Ascending aorta (tissue), 2 donors: ENCODE measurements around the gene P4HTM. TPM values are rescaled to one million over a fixed set of nuclear protein-coding genes. Genes with fewer than 3 reads are reported as not detected.
"Not testable (repeated sequence)": the region's sequence is repeated elsewhere in the genome, so short reads cannot be mapped to it uniquely, and the experiment has no call there.

Experiments used
- DNase-seq, 2 donors: peaks; one replicate each; pipeline ENCODE4 v3.0.0-alpha.2; 2019; ENCODE audit warnings: low spot score in 2 of 2
- H3K27ac ChIP-seq, 2 donors: fragments of 200-600 bp; sonication (generic); one replicate each; pipeline ENCODE4 v1.5.1; 2016 to 2017; ENCODE audit warnings: mild to moderate bottlenecking in 1 of 2
- H3K27me3 ChIP-seq: fragments of 200-600 bp; sonication (generic); one replicate; pipeline ENCODE4 v1.5.1; 2017
- H3K36me3 ChIP-seq, 2 donors: fragments of 200-600 bp; sonication (generic); one replicate each; pipeline ENCODE4 v1.5.1; 2016
- H3K4me1 ChIP-seq, 2 donors: fragments of 200-600 bp; sonication (generic); one replicate each; pipeline ENCODE4 v1.5.1; 2016 to 2017; ENCODE audit warnings: mild to moderate bottlenecking in 1 of 2
- H3K4me3 ChIP-seq, 2 donors: fragments of 200-600 bp; sonication (generic); one replicate each; pipeline ENCODE4 v1.5.1; 2016 to 2017; ENCODE audit warnings: mild to moderate bottlenecking in 1 of 2
- H3K9me3 ChIP-seq, 2 donors: fragments of 200-600 bp; sonication (generic); one replicate each; pipeline ENCODE4 v1.5.1; 2016
- CTCF ChIP-seq, 3 experiments: fragments of 200-600 bp in 2 of 3; fragments of 450-650 bp in 1 of 3; sonication (generic) in 2 of 3; IDR thresholded peaks; one replicate each; pipeline ENCODE4 v1.5.1; 2016 to 2019; ENCODE audit warnings: antibody characterized with exemption in 3 of 3, mild to moderate bottlenecking in 1 of 3, moderate library complexity in 1 of 3
- intact Hi-C: fragments of 100-400 bp; cut with DNase I; formaldehyde crosslinking; loops from one replicate; pipeline ENCODE4 v1.15.1; 2023
- total RNA-seq: library from RNA; depleted of rRNA; stranded (reverse); fragments of >200 nt; gene quantifications from one replicate; pipeline ENCODE4 v1.1.0, GENCODE V29; 2016

The P4HTM gene
- total RNA-seq, 1 donor from 2014 or later = 71.9 TPM

- intact Hi-C loops = loop anchor here (5.0 kb wide), 2 partner anchors 89 to 406 kb away; partner anchors contain the start of genes ARIH2, RHOA and TCTA
- H3K9me3 ChIP-seq = no peaks in the 10 kb centered on the region
- peaks cover 2 to 13% of the 10 kb centered on the region in 2 donors for H3K4me1 ChIP-seq
- TF ChIP-seq CTCF (IDR thresholded peaks at IDR 0.05) = no peak
- DNase-seq = no peak
- H3K27ac ChIP-seq = peak overlapping the region; percentile 96
- H3K27me3 ChIP-seq = no peaks in the 10 kb centered on the region
- H3K4me3 ChIP-seq = peak overlapping the region in 1 of 2 donors; percentile 80
- H3K36me3 ChIP-seq = no peaks in the 10 kb centered on the region
Observed at GRCh38 chr3:49005998-49006397, 16.0 kb downstream of the P4HTM start.

GRCh38 chr3:49006408-49007067 lies 16.5 kb downstream of the P4HTM start:
- no peaks in the 10 kb centered on the region for H3K27me3 ChIP-seq
- H3K27ac ChIP-seq = peak overlapping the region; percentile 96
- no peaks in the 10 kb centered on the region for H3K9me3 ChIP-seq
- peak in 1 of 2 donors; percentile 77 for DNase-seq
- peak overlapping the region; percentile 77 to 80 for H3K4me3 ChIP-seq
- no peak for TF ChIP-seq CTCF (IDR thresholded peaks at IDR 0.05)
- intact Hi-C loops = loop anchor here (1.0 to 5.0 kb wide), 7 partner anchors 15 to 406 kb away; partner anchors contain the start of genes ARIH2, QRICH1, RHOA and SLC25A20
- peaks cover 2 to 13% of the 10 kb centered on the region in 2 donors for H3K4me1 ChIP-seq
- H3K36me3 ChIP-seq = peaks cover 0 to 4% of the 10 kb centered on the region in 2 donors

DNA sequence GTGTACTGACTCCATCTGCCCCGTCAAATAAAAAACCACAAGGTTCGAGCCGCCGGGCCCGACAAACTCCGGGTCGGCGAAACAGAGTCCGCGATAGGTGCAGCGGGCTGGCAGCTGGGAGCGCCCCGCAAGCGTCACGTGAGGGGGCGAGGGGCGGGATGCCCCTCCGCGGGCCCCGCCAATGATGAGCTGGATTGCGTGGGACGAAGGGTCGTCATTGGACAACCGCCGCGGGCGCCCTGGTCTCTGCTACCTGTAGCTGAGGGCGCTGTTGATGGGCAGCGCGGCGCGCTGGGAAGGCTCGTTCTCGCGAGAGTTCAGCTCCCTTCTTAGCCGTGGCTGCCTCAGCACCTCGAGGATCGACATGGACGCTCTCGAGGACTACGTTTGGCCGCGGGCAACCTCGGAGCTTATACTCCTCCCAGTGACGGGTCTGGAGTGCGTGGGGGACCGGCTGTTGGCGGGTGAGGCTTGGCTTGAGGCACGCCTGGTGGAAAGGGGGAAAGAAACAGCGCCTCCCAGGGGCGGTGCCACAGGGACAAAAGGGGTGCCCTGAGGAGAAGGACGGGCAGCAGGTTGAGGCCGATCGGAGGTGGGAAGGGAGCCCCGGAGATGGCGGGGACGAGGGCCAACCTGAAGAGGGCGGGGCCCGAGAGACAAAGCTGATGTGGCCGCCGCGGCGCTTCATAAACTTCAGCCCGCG lies 17.2 kb downstream of the P4HTM start, which contains the start of gene WDR6:
Gene WDR6, plus strand, starts transcription at position 324 of the 703 bp plus-strand sequence. Its CDS starts 41 bp downstream, at position 365.
- peak; percentile 17 to 61 (median 25) for TF ChIP-seq CTCF (IDR thresholded peaks at IDR 0.05)
- intact Hi-C loops = loop anchor here (1.0 to 5.0 kb wide), 7 partner anchors 14 to 405 kb away; partner anchors contain the start of genes ARIH2, QRICH1, RHOA and SLC25A20
- DNase-seq = peak; percentile 96 to 99

DNA sequence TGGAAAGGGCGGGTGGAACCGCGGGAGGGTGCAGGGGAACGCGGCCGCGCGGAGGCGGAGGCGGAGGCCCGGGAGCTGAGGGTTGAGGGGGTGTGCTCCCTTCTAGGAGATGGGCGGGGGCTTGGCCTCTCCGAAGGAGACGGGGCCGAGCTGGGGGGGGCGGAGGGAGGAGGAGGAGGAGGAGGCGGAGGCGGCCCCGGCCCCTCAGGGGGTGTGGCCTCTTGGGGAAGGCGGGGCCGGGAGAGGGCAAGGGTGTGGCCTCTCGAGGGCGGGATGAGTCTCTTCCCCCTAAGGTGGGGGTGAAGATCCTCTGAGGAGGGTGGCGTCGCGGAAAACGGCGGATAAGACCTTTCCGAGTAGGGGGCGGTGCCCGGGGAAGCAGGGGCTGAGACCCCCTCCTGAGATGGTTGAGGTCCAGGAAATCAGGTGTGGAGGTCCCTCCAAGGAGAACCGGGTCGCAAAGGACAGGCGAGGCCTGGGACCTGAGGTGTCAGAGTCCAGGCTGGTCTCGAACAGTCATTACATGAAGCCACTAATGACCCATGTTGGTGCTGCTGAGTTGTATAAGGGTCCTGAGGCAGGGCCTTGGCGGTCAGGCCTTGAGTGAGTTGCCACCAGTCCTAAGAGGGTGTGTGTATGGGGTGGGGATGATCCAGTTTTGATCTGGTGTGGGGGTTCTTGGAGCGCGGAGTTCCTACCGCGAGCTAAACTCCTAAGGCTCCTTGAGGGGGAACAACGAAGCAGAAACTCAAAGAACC lies 17.9 kb downstream of the P4HTM start:
- H3K27me3 ChIP-seq = no peaks in the 10 kb centered on the region
- DNase-seq = peak; percentile 44 to 90
- H3K4me1 ChIP-seq = peaks cover 2 to 13% of the 10 kb centered on the region in 2 donors
- no peak for TF ChIP-seq CTCF (IDR thresholded peaks at IDR 0.05)
- H3K9me3 ChIP-seq = no peaks in the 10 kb centered on the region
- H3K36me3 ChIP-seq = peaks cover 11 to 19% of the 10 kb centered on the region in 2 donors
- peak overlapping the region; percentile 77 to 80 for H3K4me3 ChIP-seq
- intact Hi-C loops = loop anchor here (1.0 to 5.0 kb wide), 7 partner anchors 13 to 404 kb away; partner anchors contain the start of genes ARIH2, QRICH1, RHOA and SLC25A20
- H3K27ac ChIP-seq = peak overlapping the region; percentile 96

More for the DNA sequence above, 17.2 kb downstream of the P4HTM start, which contains the start of gene WDR6:
- H3K27me3 ChIP-seq = no peaks in the 10 kb centered on the region
- H3K36me3 ChIP-seq = peaks cover 6 to 11% of the 10 kb centered on the region in 2 donors
- peak within 1 kb of the TSS; percentile 96 for H3K27ac ChIP-seq
- peaks cover 2 to 13% of the 10 kb centered on the region in 2 donors for H3K4me1 ChIP-seq
- H3K9me3 ChIP-seq = no peaks in the 10 kb centered on the region
- H3K4me3 ChIP-seq = peak within 1 kb of the TSS; percentile 77 to 80

GRCh38 chr3:49008627-49009026 lies 18.6 kb downstream of the P4HTM start:
- H3K9me3 ChIP-seq, H3K27me3 ChIP-seq, DNase-seq: not testable (repeated sequence)
- intact Hi-C loops = loop anchor here (5.0 kb wide), 2 partner anchors 91 to 404 kb away; partner anchors contain the start of genes ARIH2, RHOA and TCTA
- peaks cover 2 to 13% of the 10 kb centered on the region in 2 donors for H3K4me1 ChIP-seq
- H3K36me3 ChIP-seq = peaks cover 18 to 25% of the 10 kb centered on the region in 2 donors
- peak overlapping the region; percentile 77 to 80 for H3K4me3 ChIP-seq
- H3K27ac ChIP-seq = peak overlapping the region; percentile 96
